CD4-positive, alpha-beta T cell treated with Interleukin-15 for 1 hour (primary cell): ENCODE results near the gene KLRK1.
"Not testable (repeated sequence)": the region's sequence is repeated elsewhere in the genome, so short reads cannot be mapped to it uniquely, and the experiment has no call there.

Experiments used
- DNase-seq: peaks from one replicate; pipeline ENCODE4 v3.0.0-alpha.2; 2020

KLRK1 gene

GRCh38 chr12:10387498-10387897 is 2.3 kb downstream of the KLRK1 start:
- not testable (repeated sequence) for DNase-seq

DNA sequence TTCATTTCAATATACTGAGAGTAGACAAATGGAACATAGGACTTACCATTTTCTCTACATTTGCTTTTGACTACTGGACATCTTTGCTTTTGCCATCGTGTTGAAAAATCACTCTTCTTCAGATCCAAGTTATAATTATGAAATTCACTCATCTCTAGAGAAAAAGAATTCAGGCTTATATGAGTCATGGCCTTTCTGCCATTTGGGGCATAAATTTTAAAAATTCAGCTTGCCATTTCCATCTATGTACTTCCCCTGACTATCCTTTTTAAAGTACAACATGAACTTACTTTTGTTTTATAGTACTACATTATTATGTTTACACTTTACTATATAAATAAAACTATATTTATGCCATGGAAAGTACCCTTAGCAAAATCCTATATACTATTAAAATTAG is 3.0 kb downstream of the KLRK1 start:
- no peak for DNase-seq

DNA sequence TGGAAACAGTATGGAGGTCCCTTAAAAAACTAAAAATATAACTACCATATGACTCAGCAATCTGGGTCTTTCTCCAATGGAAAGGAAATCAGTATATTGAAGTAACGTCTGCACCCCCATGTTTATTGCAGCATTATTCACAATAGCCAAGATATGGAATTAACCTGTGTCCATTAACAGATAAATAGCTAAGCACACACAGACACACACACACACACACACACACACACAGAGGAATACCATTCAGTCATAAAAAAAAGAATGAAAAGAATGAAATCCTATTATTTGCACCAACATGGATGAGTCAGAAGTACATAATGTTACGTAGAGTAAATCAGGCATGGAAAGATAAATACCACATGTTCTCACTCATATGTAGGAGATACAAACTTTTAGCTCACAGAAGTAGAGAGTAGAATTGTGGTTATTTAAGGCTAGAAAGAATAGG is 4.7 kb downstream of the KLRK1 start:
- no peak for DNase-seq

- DNase-seq = no peak
These were observed 5.7 kb downstream of the KLRK1 start for GRCh38 chr12:10384191-10384590.

- no peak for DNase-seq
These were observed 7.8 kb downstream of the KLRK1 start for GRCh38 chr12:10381928-10382628.

GRCh38 chr12:10378737-10379136 is 11.1 kb downstream of the KLRK1 start:
- not testable (repeated sequence) for DNase-seq

- no peak for DNase-seq
These were observed 15.2 kb downstream of the KLRK1 start for GRCh38 chr12:10374624-10375018.

GRCh38 chr12:10372559-10372958 is 17.3 kb downstream of the KLRK1 start:
- DNase-seq = no peak

- DNase-seq = not testable (repeated sequence)
These were observed 17.8 kb downstream of the KLRK1 start for GRCh38 chr12:10371893-10372535.

DNA sequence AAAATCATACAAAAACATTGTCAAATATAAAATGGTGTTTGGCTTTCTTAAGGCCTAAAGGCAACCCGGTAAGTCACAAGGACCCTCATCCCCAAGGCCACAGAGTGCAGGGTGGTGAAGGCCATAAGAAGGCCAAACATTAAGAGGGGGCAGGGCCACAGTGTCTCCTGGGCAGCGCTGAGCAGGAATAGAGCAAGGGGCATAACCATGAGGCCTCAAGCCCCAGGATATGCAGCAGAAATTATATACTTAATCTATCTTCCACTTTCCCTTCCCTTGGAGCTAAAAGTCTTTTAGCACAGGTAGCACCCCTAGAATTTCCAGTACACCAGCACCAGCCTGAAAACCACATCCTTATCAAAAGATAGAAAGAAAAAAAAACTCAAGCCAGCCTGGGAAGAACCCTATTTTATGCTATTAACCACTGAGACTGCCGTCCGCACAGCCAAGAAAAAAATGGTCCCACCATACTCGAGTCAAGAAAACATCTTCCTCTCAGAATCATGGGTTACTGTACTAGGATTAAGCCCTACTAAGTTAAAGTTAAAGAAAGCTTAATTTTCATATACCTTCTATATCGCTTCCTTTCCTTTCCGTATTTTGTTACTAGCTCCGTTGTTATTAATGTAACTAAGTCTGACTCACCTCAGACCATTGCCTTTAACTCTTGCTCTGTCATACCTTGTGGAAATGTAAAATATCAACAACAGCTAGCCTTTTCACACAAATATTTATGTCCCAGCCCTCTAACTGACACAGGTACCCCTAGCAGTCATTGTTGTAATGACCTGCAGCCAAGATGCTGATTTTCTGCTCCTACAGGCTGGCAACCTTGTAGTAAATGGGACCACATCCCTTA is 20.1 kb downstream of the KLRK1 start:
- no peak for DNase-seq

GRCh38 chr12:10368206-10369171 is 21.4 kb downstream of the KLRK1 start:
- DNase-seq = no peak

DNA sequence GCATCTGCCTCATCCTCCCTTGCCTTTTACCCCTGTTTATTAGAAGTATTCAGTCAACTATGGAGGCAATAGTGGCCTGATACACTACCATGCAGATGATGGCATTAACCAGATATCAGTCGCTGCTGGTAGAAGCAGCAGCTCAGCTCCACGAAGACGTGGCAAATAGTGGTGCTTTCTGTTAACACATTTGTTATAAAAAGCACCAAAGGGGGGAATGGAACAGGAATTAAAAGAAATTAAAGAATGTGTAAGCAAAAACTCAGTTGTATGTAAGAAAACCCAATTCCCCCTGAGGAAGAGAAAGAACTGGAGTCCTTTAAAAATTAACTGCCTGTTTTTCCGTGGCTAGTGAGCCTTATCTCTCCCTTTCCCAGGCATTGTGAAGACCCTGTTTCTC is 22.1 kb downstream of the KLRK1 start:
- DNase-seq = not testable (repeated sequence)

- no peak for DNase-seq
These were observed 23.0 kb downstream of the KLRK1 start for GRCh38 chr12:10366875-10367274.

DNA sequence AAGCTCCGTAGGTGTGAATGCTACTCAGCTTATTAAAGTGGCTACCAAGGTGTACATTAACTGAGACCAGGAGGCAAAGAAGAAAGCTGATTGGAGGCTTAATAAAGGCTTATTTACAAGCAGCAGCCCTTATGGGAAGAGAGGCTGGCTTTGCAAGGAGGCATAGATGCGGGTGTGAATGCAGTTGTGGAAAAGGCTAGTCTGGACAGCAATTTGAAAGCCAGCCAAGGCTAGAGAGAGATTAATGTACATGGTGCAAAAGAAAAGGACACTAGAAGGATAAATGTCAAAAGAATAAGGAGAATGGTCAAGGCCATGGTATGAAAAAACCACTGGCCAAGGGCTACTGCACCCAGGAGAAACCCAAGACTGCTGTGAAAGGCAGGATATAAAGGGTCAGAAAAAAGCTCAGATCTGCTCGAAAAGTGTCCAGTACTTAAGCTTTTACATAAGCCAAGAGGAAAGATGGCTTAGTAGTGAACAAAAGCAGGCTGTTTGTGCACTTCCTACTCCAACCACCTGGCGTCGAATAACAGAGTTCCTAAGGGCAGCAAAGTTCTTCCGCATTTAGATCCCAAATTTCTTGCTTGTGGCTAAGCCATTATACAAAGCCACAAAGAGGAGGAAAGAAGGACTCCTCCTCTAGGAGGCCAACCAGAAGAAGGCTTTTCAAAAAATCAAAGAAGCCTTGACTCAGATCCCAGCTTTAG is 24.0 kb downstream of the KLRK1 start:
- no peak for DNase-seq

GRCh38 chr12:10364815-10365622 is 24.8 kb downstream of the KLRK1 start:
- DNase-seq = peak; percentile 68

GRCh38 chr12:10363914-10364814 is 25.7 kb downstream of the KLRK1 start:
- DNase-seq = peak; percentile 23

DNA sequence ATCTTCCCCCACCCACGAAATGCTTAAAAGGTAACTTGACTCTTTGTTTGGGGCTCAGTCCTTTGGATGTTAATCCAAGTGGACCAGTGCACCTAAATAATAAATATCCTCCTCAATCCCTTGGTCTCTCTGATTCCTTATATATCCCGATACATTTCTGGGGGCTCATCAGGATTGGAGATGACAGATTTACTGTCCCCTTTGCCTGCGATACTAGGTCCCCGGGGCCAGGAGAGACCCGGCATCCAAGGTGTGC is 26.3 kb downstream of the KLRK1 start:
- DNase-seq = no peak

DNA sequence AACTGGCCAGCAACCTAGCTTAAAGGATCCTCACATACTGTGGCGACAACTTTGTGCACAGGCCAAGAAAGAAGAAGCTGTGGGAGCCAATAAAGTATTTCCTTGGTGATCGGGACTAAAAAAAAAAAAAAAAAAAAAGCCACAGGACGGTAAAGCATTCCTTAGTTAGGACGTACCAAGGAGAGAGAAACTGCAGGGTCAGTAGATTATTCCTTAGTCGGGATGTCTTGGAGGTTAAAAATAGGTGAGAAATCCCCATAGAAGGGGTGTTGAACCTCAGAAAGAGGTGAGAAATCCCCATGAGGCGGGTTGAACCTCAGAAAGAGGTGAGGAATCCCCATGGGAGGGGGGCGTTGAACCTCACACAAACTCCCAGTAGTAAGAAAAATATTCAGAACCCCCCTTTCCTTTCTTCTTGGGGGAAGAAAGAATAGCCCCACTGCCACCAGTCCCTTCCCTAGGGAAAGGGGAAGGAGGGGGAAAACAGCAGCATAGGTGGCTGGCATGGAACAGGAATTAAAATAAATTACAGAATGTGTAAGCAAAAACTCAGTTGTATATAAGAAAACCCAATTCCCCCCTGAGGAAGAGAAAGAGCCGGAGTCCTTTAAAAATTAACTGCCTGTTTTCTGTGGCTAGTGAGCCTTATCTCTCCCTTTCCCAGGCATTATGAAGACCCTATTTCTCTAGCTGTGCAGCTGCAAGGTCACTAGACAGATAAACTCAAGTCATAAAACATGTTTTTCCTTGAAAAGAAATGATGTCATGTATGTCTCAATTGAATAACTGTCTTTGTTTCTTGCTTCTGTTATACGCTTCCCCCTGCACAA is 26.8 kb downstream of the KLRK1 start:
- no peak for DNase-seq

DNA sequence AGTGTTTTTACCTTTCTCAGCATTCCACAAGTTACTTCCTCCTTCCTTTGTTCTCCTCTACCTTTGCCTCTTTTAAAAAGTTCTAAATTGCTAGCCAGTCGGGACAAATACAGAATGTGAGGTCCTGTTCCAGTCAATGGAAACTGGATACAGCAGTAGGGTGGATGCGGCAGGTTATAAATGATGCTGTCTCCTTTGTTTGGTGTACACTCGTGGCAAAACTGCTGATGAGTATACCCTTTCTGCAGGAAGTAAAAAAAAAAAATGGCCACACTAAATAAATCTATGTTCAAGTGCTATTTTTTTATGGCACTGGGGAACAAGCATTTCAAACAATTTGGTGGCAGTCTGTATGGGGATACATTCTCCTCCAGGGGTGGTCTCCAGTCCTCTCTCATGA is 27.5 kb downstream of the KLRK1 start:
- DNase-seq = no peak
